GM12801 (cell line): ENCODE measurements around the gene NEK7.

Experiments
- TF ChIP-seq, protein P1 (sequence below): IDR thresholded peaks from one replicate; pipeline ENCODE4 v1.5.1; 2011; ENCODE audit warnings: control low read depth; ENCODE audit not compliant: insufficient read length; ENCODE audit errors: extremely low read depth

NEK7 gene

GRCh38 chr1:198118134-198118533, 38.7 kb upstream of the NEK7 start:
- TF ChIP-seq, protein P1, sequence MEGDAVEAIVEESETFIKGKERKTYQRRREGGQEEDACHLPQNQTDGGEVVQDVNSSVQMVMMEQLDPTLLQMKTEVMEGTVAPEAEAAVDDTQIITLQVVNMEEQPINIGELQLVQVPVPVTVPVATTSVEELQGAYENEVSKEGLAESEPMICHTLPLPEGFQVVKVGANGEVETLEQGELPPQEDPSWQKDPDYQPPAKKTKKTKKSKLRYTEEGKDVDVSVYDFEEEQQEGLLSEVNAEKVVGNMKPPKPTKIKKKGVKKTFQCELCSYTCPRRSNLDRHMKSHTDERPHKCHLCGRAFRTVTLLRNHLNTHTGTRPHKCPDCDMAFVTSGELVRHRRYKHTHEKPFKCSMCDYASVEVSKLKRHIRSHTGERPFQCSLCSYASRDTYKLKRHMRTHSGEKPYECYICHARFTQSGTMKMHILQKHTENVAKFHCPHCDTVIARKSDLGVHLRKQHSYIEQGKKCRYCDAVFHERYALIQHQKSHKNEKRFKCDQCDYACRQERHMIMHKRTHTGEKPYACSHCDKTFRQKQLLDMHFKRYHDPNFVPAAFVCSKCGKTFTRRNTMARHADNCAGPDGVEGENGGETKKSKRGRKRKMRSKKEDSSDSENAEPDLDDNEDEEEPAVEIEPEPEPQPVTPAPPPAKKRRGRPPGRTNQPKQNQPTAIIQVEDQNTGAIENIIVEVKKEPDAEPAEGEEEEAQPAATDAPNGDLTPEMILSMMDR, result no peak

DNA sequence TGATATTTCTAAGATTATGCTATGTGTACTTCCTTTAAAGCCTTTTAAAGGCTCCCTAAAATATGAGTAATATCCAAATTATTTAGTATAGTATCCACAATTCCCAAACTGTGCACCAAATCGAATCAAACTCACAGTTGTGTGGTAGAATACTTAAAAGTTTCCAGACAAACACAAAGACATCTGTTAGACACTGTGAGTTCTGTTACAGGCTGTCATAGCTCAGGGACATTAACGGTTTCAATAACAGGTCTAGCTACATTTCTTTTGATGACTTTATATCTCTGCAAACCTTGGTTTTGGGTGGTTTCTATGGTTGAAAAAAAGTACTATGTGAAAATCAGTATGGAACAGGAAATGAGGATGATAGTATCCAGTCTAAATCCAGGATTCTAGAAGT, 36.9 kb upstream of the NEK7 start:
- TF ChIP-seq, protein P1, result no peak

GRCh38 chr1:198121056-198121826, 35.6 kb upstream of the NEK7 start:
- TF ChIP-seq, protein P1, result no peak

GRCh38 chr1:198122693-198123092, 34.1 kb upstream of the NEK7 start:
- TF ChIP-seq, protein P1, result no peak

DNA sequence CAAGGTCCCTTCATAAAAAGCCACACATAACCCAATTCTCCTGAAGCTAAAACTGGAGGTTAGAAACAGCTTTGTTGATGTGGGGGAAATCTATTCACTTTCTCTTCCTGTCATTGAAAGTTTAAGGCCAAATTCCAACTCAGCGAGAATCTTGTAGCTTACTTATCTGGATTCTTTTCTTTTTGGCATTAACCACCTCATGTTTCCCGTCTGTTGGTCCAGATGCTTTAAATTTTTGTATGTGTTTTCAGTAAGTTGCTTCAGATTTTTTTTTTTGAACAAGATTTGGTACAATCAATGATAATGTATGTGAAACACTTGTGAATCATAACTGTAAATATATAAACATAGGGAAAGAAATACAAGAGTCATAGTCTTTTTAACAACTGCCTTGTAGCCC, 33.7 kb upstream of the NEK7 start:
- TF ChIP-seq, protein P1, result no peak

GRCh38 chr1:198124673-198125072, 32.1 kb upstream of the NEK7 start:
- TF ChIP-seq, protein P1, result no peak

GRCh38 chr1:198125995-198126735, 30.6 kb upstream of the NEK7 start:
- TF ChIP-seq, protein P1, result no peak
